ENCODE measurements around the gene LYST.

DNA sequence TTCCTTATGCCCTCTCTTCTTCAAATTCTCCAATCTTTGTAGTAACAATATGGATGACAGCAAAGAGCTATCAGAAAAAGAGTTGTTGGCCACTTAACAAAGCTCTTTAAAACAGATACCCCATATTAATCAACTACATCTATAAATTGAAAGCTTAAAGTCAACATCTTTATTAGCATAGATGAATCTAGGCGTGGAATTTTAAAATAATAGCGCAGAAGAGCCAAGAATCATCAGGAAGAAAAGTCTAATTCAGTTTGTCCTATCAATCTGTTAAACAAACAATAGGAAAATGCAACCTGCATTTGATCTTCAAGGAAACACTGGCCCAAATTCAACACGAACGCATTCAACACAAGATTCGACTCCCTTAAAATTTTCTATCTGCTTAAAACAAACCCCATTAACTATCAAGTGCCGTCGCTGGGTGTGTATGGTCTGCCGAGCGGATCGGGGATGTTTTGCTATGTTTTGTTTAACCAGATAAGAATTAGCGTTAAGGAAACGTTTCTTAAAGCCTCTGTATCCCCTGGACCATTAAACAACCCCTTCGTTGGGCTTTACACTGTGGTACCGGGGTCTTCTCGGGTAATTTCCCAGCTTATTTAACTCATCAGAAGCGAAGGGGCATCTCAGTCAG, 1.0 kb downstream of the LYST start:
- TF ChIP-seq, protein P1, sequence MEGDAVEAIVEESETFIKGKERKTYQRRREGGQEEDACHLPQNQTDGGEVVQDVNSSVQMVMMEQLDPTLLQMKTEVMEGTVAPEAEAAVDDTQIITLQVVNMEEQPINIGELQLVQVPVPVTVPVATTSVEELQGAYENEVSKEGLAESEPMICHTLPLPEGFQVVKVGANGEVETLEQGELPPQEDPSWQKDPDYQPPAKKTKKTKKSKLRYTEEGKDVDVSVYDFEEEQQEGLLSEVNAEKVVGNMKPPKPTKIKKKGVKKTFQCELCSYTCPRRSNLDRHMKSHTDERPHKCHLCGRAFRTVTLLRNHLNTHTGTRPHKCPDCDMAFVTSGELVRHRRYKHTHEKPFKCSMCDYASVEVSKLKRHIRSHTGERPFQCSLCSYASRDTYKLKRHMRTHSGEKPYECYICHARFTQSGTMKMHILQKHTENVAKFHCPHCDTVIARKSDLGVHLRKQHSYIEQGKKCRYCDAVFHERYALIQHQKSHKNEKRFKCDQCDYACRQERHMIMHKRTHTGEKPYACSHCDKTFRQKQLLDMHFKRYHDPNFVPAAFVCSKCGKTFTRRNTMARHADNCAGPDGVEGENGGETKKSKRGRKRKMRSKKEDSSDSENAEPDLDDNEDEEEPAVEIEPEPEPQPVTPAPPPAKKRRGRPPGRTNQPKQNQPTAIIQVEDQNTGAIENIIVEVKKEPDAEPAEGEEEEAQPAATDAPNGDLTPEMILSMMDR (IDR thresholded peaks at IDR 0.05): no peak
- TF ChIP-seq POLR2A (IDR thresholded peaks at IDR 0.05): no peak

Data from tibial nerve (tissue), 3 donors.